ENCODE data around the gene FAM149B1. TPM values are rescaled to one million over a fixed set of nuclear protein-coding genes. Genes with fewer than 3 reads are reported as not detected.

The FAM149B1 gene
- total and polyA plus RNA-seq, 2 of the 13 experiments (the other 11 are each of a cell fraction or from before 2014, with no cell fraction given): 9.3 to 16.8 TPM

DNA sequence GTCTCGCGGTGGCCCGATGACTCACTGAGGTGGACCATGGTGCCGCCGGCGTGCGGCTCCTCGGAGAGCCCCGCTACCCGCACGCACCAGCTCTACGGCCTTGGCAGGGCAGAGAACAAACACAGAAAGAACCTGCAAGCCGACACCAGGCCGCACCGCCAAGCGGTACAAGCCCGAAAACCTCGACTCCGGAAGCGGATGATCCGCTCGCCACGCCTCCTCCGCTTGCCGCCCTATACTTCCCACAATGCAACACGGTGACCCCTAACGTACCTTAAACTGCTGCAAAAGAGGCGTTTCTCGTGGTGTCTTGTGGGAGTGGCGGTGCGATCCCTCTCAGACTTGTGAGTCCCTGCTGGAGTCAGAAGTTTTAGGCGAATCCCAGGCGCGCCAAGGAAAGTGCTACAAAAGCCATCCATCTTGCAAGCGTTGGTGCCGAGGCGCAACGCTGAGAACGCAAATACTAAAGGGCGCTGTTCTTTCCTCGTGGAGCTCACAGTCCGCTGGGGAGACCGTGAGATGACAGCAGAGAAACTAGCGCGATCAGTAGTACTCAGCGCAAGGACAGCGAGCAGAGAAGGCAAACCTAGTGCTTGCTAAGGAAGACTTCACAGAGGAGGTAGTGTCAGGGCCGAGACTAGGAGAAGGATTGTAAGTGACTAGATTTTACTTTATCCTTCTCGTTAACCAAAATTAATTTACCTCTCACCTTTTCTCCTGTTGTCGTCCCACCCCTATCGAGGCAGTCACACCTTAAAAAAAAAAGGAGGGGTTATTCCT is 84.7 kb downstream of the FAM149B1 start, which contains the start of gene MRPS16 (continued):
- TF ChIP-seq, protein P1, sequence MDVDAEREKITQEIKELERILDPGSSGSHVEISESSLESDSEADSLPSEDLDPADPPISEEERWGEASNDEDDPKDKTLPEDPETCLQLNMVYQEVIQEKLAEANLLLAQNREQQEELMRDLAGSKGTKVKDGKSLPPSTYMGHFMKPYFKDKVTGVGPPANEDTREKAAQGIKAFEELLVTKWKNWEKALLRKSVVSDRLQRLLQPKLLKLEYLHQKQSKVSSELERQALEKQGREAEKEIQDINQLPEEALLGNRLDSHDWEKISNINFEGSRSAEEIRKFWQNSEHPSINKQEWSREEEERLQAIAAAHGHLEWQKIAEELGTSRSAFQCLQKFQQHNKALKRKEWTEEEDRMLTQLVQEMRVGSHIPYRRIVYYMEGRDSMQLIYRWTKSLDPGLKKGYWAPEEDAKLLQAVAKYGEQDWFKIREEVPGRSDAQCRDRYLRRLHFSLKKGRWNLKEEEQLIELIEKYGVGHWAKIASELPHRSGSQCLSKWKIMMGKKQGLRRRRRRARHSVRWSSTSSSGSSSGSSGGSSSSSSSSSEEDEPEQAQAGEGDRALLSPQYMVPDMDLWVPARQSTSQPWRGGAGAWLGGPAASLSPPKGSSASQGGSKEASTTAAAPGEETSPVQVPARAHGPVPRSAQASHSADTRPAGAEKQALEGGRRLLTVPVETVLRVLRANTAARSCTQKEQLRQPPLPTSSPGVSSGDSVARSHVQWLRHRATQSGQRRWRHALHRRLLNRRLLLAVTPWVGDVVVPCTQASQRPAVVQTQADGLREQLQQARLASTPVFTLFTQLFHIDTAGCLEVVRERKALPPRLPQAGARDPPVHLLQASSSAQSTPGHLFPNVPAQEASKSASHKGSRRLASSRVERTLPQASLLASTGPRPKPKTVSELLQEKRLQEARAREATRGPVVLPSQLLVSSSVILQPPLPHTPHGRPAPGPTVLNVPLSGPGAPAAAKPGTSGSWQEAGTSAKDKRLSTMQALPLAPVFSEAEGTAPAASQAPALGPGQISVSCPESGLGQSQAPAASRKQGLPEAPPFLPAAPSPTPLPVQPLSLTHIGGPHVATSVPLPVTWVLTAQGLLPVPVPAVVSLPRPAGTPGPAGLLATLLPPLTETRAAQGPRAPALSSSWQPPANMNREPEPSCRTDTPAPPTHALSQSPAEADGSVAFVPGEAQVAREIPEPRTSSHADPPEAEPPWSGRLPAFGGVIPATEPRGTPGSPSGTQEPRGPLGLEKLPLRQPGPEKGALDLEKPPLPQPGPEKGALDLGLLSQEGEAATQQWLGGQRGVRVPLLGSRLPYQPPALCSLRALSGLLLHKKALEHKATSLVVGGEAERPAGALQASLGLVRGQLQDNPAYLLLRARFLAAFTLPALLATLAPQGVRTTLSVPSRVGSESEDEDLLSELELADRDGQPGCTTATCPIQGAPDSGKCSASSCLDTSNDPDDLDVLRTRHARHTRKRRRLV (CRISPR knock-in tag; IDR thresholded peaks at IDR 0.05): peak; percentile 90; the same call in 1 of the 2 replicates
- TF ChIP-seq FLYWCH1 (CRISPR knock-in tag; IDR thresholded peaks at IDR 0.05) (no peak), DR1 (CRISPR knock-in tag; IDR thresholded peaks at IDR 0.05) (peak; percentile 89), SALL1 (CRISPR knock-in tag; IDR thresholded peaks at IDR 0.05) (peak; percentile 79), RNF2 (conservative IDR thresholded peaks at IDR 0.05; ENCODE audit: low read depth) (peak; percentile 67; the same call in 1 of the 2 replicates), POGZ (CRISPR knock-in tag; IDR thresholded peaks at IDR 0.05) (peak; percentile 89), RFXANK (CRISPR knock-in tag; IDR thresholded peaks at IDR 0.05) (peak; percentile 29; the same call in 1 of the 2 replicates), MAFK (conservative IDR thresholded peaks at IDR 0.05 in 1 of 2, IDR thresholded peaks at IDR 0.05 in 1 of 2; ENCODE audit: low read length in 2 of 2) (no peak), ZNF24 (IDR thresholded peaks at IDR 0.05) (no peak), ZNF572 (CRISPR knock-in tag; IDR thresholded peaks at IDR 0.05) (peak; percentile 97; the same call in 1 of the 2 replicates), ISX (CRISPR knock-in tag; conservative IDR thresholded peaks at IDR 0.05) (0 out of 2 replicates have a peak, but pooled peaks have one; percentile 8), ZFX (CRISPR knock-in tag; IDR thresholded peaks at IDR 0.05; ENCODE audit: low read depth) (peak; percentile 98), RERE (CRISPR knock-in tag; IDR thresholded peaks at IDR 0.05; ENCODE audit: low read depth) (no peak), MBNL3 (CRISPR knock-in tag; conservative IDR thresholded peaks at IDR 0.05) (no peak), GMEB2 (CRISPR knock-in tag; IDR thresholded peaks at IDR 0.05; ENCODE audit: low read depth) (peak; percentile 78)
- TF ChIP-seq, protein P2, sequence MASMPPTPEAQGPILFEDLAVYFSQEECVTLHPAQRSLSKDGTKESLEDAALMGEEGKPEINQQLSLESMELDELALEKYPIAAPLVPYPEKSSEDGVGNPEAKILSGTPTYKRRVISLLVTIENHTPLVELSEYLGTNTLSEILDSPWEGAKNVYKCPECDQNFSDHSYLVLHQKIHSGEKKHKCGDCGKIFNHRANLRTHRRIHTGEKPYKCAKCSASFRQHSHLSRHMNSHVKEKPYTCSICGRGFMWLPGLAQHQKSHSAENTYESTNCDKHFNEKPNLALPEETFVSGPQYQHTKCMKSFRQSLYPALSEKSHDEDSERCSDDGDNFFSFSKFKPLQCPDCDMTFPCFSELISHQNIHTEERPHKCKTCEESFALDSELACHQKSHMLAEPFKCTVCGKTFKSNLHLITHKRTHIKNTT (CRISPR knock-in tag; IDR thresholded peaks at IDR 0.05): no peak

All from HepG2 (cell line).